22Rv1 (cell line): ENCODE data around the gene BTG4.

Experiments
- CTCF ChIP-seq: fragments of 450-650 bp; IDR thresholded peaks from 2 replicates; pipeline ENCODE4 v1.5.1; 2017; ENCODE audit warnings: mild to moderate bottlenecking
- ZFX ChIP-seq: fragments of 450-650 bp; IDR thresholded peaks from 2 replicates; pipeline ENCODE4 v1.6.1; 2017; ENCODE audit warnings: antibody characterized with exemption, borderline replicate concordance

- TF ChIP-seq CTCF (no peak), ZFX (no peak)
Measured at GRCh38 chr11:111537336-111537860, 25.2 kb upstream of the BTG4 start.
